RCC 7860 (cell line): ENCODE measurements around the gene MRPL3.
A peak's percentile ranks its signal among the peaks of the same experiment; 100 is the strongest.

Experiments used
- DNase-seq: peaks from one replicate; pipeline ENCODE4 v3.0.0-alpha.2; 2015; ENCODE audit warnings: low spot score
- FAIRE-seq: peaks from 2 replicates; lab custom pipeline; 2012; peaks lifted over from hg19 to GRCh38; lab: Jason Lieb, UNC

Gene MRPL3

GRCh38 chr3:131502530-131503319 is at the start of gene MRPL3:
Gene MRPL3, minus strand, starts transcription at chr3:131502971. Its CDS starts 150 bp downstream, at chr3:131502821.
- DNase-seq (peak; percentile 78), FAIRE-seq (peak; percentile 10)

- FAIRE-seq (no peak), DNase-seq (no peak)
Measured at GRCh38 chr3:131551761-131552160, 49.0 kb upstream of the MRPL3 start.

GRCh38 chr3:131550562-131551465 is 48.0 kb upstream of the MRPL3 start:
- DNase-seq (no peak), FAIRE-seq (no peak)

DNA sequence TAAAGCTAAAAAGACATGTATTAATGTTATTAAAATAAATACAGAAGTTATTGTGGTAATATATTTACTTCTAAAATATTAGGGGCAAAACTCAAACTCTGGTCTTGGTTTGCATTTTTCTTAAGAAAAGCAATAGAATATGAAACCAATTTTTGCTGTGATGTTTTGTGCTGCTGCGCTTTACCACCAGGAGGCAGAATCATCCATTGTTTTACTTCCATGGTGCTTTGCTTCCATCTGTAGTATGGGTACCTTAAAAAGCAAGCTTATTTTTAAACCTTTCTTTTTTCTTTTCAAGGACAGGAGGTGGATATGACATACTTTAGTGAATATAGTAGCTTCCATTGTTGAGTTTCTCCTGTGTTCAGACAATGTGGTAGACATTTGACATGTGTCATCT is 46.6 kb upstream of the MRPL3 start:
- no peak for FAIRE-seq

GRCh38 chr3:131547585-131547984 is 44.8 kb upstream of the MRPL3 start:
- no peak for FAIRE-seq
- no peak for DNase-seq

More for the DNA sequence above, 46.6 kb upstream of the MRPL3 start:
- DNase-seq: no peak

DNA sequence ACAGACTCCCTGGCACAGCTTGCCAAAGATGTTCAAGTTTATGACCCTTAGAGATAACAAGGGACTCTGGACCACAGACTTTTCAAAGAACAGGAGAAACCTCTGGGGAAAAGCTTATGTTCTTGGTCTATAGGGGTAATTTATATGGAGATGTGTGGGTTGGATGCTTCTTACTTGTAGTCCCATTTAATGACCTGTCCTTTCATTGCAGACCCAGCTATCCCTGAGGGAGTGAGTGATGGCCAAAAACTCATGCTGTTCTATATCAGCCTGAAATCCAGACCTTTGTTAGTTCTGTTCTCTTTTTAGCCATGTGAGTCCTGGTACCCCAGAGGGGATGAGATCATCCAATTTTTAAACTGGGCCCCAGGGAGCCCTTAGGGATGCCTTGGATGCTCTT is 43.7 kb upstream of the MRPL3 start:
- DNase-seq (no peak), FAIRE-seq (no peak)

DNA sequence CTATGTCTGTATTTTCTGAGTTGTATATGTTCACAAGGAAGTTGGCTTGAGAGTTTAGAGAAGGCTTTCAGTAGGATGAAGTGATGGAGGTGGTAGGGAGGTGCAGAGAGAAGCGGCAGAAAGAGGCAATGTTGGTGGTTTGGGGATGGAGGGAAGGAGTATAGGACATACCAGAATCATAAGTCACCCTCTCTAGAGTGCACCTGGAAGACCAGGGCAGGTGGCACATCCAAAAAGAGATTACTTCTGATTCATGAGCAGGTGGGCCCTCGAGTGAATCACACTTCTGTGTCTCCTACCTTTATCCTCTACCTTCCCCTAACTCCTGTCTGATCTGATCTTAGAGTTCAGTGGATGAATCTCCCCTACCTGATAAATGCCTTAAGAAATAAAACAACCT is 41.8 kb upstream of the MRPL3 start:
- FAIRE-seq: no peak
- DNase-seq: no peak

DNA sequence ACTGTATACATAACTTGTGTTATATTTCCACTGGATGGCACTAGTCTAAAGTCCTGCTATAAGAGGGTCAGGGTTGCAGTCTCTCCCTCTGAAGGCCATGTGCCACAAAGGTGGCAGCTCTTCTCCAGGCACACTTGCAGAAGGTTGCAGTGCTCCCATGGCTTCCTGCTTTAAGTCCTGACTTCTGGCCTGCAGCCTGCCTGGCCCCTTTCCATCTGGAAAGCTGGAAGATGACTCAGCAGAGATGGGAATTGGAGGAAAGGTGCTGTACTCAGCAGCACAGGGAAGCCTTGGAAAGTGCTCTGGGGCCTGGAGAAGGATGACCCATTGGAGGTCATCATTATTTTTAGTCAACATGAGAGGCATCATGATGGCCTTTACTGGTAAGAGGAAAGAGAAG is 40.9 kb upstream of the MRPL3 start:
- peak; percentile 88 for FAIRE-seq
- DNase-seq: peak; percentile 70

- peak; percentile 75 for FAIRE-seq
- peak; percentile 42 for DNase-seq
Measured at GRCh38 chr3:131541288-131541687, 38.5 kb upstream of the MRPL3 start.

DNA sequence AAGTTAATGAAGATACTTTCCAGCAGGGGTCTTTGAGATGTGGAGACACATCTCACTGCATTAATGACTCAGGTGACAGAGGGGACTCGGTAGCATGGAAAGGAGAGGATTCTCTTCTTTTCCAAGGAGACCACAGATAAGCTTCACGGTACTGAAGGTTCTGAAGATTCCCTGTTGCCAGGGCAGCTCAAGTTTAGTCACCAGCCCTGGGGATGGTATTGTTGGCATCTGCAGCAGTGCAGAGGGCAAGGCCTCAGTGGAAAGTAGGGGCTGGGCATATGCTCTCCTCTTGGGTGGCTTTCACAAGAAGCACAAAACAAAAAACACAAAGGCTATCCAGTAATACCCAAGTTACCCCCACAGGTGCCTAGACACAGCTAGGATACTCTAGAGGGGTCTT is 38.0 kb upstream of the MRPL3 start:
- FAIRE-seq: no peak
- DNase-seq: no peak

DNA sequence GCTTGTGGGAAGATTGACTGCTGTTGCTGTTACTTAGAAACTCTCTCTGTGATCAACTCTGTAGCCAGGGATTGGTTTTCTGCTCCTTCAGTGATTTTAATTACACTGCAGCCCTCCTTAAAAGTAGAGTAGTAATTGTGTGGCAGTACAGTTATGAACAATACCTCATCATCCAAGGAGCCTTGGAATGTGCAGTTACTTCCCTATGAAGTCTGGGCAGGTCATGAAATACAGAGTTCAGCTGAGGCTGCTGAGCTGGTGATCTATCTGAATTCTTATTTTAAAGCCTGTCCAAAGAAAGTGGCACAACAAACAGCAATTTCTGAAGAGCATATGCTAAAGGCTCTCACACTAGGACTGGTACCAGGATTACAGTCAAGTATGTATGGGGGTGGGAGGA is 37.4 kb upstream of the MRPL3 start:
- FAIRE-seq (no peak), DNase-seq (no peak)

- FAIRE-seq (no peak), DNase-seq (no peak)
Measured at GRCh38 chr3:131538968-131539367, 36.2 kb upstream of the MRPL3 start.

GRCh38 chr3:131537531-131537930 is 34.8 kb upstream of the MRPL3 start:
- no peak for FAIRE-seq

DNA sequence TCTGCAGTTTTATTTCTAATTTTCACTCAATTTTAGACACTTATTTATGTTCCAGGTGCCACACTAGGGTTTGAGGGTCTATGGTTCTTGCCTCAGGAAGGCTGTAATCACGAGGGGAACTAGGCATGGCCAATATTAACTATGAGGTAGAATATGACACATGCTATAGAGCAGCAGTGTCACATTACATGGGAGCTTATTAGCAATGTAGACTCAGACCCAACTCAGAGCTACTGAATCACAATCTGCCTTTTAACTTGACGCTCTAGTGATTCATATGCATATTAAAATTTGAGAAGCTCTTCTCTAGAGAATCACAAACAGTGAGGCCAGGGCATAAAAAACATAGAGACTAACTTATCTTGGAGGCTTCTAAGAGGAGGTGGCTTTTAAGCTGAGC is 32.8 kb upstream of the MRPL3 start:
- DNase-seq (no peak), FAIRE-seq (no peak)

More at GRCh38 chr3:131537531-131537930, 34.8 kb upstream of the MRPL3 start:
- DNase-seq: no peak

GRCh38 chr3:131535131-131535530 is 32.4 kb upstream of the MRPL3 start:
- DNase-seq (no peak), FAIRE-seq (no peak)

GRCh38 chr3:131532645-131533044 is 29.9 kb upstream of the MRPL3 start:
- FAIRE-seq (no peak), DNase-seq (no peak)

DNA sequence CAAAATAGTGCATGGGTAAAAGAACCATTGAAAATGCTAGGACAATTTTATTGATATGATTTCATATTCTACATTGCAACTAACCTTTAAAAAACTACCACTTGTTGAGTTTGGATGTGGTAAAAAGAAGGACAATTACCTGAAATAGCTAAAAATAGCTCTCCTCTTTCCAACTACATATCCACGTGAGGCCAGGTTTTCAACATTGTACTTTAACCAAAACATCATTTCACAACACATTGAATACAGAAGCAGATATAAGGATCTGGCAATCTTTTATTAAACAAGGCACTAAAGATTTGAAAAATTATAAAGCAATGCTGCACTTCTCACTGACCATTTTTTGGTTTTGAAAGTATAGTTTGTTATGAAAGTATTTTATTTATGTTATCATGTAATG is 28.1 kb upstream of the MRPL3 start:
- DNase-seq (no peak), FAIRE-seq (no peak)

- no peak for DNase-seq
- no peak for FAIRE-seq
Measured at GRCh38 chr3:131530388-131530787, 27.6 kb upstream of the MRPL3 start.

GRCh38 chr3:131526801-131527347 is 24.1 kb upstream of the MRPL3 start:
- no peak for FAIRE-seq
- DNase-seq: no peak

GRCh38 chr3:131518680-131519079 is 15.9 kb upstream of the MRPL3 start:
- no peak for FAIRE-seq

DNA sequence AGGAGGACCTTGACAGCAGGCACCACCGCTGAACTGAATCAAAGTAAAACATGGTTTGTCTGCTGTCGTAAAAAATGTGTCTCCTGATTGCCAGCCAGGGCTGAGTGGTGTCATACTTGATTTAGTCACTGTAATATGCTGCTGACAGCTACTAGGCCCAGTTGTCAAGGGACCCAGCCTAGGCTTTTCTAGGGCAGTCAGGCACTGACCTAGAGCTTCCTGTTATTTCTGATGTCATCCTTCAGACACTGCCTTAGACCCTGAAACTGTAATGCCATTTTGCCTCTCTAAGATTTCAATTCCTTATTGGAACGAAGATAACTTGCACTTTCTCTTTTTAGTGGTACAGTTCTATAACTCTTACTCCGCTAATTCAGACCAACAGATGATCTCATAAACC is 2.6 kb upstream of the MRPL3 start:
- DNase-seq: no peak
- FAIRE-seq: no peak

More at GRCh38 chr3:131518680-131519079, 15.9 kb upstream of the MRPL3 start:
- DNase-seq: no peak

DNA sequence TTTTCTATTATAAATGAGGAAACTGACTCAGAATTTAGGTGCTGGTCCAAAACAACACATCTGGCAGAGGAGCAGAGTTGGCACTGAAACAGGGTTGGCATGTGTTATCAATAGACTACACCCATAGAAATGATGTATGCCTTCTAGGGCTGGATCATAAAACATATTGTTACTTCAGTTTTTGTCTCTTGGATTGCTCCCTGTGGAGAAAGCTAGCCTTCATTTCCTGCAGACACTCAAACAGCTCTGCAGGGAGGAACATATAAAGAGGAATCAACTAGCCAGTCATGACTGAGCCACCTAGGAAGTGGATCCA is 507 bp upstream of the MRPL3 start:
- DNase-seq (no peak), FAIRE-seq (no peak)
